ENCODE results near the gene ANO9.

- TF ChIP-seq ZNF114 (CRISPR knock-in tag; IDR thresholded peaks at IDR 0.05), result no peak
- TF ChIP-seq EZH2phosphoT487 (IDR thresholded peaks at IDR 0.05; ENCODE audit: unreplicated experiment), result no peak
- TF ChIP-seq CTCF (conservative IDR thresholded peaks at IDR 0.05; ENCODE audit: low read depth in 2 of 2), result no peak
- no peak for TF ChIP-seq CREB1 (CRISPR knock-in tag; IDR thresholded peaks at IDR 0.05; ENCODE audit: low read depth)
- no peak for TF ChIP-seq POLR2AphosphoS5 (IDR thresholded peaks at IDR 0.05; ENCODE audit: low read depth)
- no peak for TF ChIP-seq EZH2 (IDR thresholded peaks at IDR 0.05; ENCODE audit: low read depth, unreplicated experiment)
- TF ChIP-seq ZNF331 (CRISPR knock-in tag; IDR thresholded peaks at IDR 0.05; ENCODE audit: low read depth), result no peak
- TF ChIP-seq, protein P1, sequence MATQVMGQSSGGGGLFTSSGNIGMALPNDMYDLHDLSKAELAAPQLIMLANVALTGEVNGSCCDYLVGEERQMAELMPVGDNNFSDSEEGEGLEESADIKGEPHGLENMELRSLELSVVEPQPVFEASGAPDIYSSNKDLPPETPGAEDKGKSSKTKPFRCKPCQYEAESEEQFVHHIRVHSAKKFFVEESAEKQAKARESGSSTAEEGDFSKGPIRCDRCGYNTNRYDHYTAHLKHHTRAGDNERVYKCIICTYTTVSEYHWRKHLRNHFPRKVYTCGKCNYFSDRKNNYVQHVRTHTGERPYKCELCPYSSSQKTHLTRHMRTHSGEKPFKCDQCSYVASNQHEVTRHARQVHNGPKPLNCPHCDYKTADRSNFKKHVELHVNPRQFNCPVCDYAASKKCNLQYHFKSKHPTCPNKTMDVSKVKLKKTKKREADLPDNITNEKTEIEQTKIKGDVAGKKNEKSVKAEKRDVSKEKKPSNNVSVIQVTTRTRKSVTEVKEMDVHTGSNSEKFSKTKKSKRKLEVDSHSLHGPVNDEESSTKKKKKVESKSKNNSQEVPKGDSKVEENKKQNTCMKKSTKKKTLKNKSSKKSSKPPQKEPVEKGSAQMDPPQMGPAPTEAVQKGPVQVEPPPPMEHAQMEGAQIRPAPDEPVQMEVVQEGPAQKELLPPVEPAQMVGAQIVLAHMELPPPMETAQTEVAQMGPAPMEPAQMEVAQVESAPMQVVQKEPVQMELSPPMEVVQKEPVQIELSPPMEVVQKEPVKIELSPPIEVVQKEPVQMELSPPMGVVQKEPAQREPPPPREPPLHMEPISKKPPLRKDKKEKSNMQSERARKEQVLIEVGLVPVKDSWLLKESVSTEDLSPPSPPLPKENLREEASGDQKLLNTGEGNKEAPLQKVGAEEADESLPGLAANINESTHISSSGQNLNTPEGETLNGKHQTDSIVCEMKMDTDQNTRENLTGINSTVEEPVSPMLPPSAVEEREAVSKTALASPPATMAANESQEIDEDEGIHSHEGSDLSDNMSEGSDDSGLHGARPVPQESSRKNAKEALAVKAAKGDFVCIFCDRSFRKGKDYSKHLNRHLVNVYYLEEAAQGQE (IDR thresholded peaks at IDR 0.05; ENCODE audit: unreplicated experiment), result no peak
- no peak for TF ChIP-seq JUNB (IDR thresholded peaks at IDR 0.05; ENCODE audit: unreplicated experiment)
These were observed 8.2 kb downstream of the ANO9 start for GRCh38 chr11:433641-434040.
